CD14-positive monocyte (primary cell): ENCODE data around the gene DNAAF5. TPM values are rescaled to one million over a fixed set of nuclear protein-coding genes. Genes with fewer than 3 reads are reported as not detected.

Source experiments
- DNase-seq, 3 donors: peaks; one replicate each; pipeline ENCODE4 v3.0.0-alpha.2; 2011 to 2022
- H2AFZ ChIP-seq: 2 replicates; pipeline ENCODE4 v1.6.0; 2012; ENCODE audit warnings: mild to moderate bottlenecking, low read depth, low read length, inconsistent platforms; ENCODE audit not compliant: insufficient read depth, poor library complexity, severe bottlenecking
- H3K27ac ChIP-seq, 2 donors: 1 replicate in 1 of 2; 2 replicates in 1 of 2; pipeline ENCODE4 v1.5.1; 2012 to 2013; ENCODE audit warnings: low read length in 2 of 2, control low read depth in 1 of 2, inconsistent platforms in 1 of 2, low read depth in 1 of 2, mild to moderate bottlenecking in 1 of 2
- H3K27me3 ChIP-seq, 2 donors: one replicate each; pipeline versions ENCODE4 v1.6.0 to v1.6.1; 2011 to 2013; ENCODE audit warnings: low read length in 2 of 2; ENCODE audit not compliant: control insufficient read depth in 2 of 2, insufficient read depth in 2 of 2
- H3K36me3 ChIP-seq, 2 donors: replicated peaks in 1 of 2; 1 replicate in 1 of 2; 2 replicates in 1 of 2; pipeline versions ENCODE4 v1.5.1 to v1.6.1; 2012 to 2013; ENCODE audit warnings: low read length in 2 of 2, control low read depth in 1 of 2, inconsistent platforms in 1 of 2, mild to moderate bottlenecking in 1 of 2; ENCODE audit not compliant: insufficient read depth in 2 of 2, control insufficient read depth in 1 of 2
- H3K4me1 ChIP-seq, 2 donors: 1 replicate in 1 of 2; 2 replicates in 1 of 2; pipeline versions ENCODE4 v1.5.1 to v1.6.1; 2012 to 2013; ENCODE audit warnings: low read length in 2 of 2, control low read depth in 1 of 2, inconsistent platforms in 1 of 2, mild to moderate bottlenecking in 1 of 2, moderate library complexity in 1 of 2; ENCODE audit not compliant: insufficient read depth in 2 of 2, control insufficient read depth in 1 of 2
- H3K4me2 ChIP-seq: replicated peaks from 2 replicates; pipeline ENCODE3; 2012; ENCODE audit warnings: low read length, moderate library complexity, mild to moderate bottlenecking; ENCODE audit not compliant: poor library complexity, severe bottlenecking; ENCODE audit errors: extremely low read depth
- H3K4me3 ChIP-seq, 3 experiments: fragments of 200-600 bp in 1 of 3; sonication (generic) in 1 of 3; replicated peaks in 1 of 3; 1 replicate in 2 of 3; 2 replicates in 1 of 3; pipeline ENCODE4 v1.5.1; 2011 to 2013; ENCODE audit warnings: low read length in 3 of 3, mild to moderate bottlenecking in 3 of 3, control low read depth in 2 of 3, low read depth in 2 of 3, inconsistent platforms in 1 of 3, moderate library complexity in 1 of 3
- H3K79me2 ChIP-seq: 2 replicates; pipeline ENCODE4 v1.6.0; 2012; ENCODE audit warnings: mild to moderate bottlenecking, control low read depth, inconsistent platforms, low read length, moderate library complexity; ENCODE audit not compliant: insufficient read depth
- H3K9ac ChIP-seq: 2 replicates; pipeline ENCODE4 v1.6.0; 2017; ENCODE audit warnings: low read length, mild to moderate bottlenecking; ENCODE audit not compliant: insufficient read depth, poor library complexity, severe bottlenecking
- H3K9me3 ChIP-seq, 2 donors: replicated peaks in 1 of 2; 1 replicate in 1 of 2; 2 replicates in 1 of 2; pipeline versions ENCODE4 v1.5.1 to v1.6.1; 2012 to 2013; ENCODE audit warnings: low read length in 2 of 2, control low read depth in 1 of 2; ENCODE audit not compliant: control insufficient read depth in 1 of 2, insufficient read depth in 1 of 2
- H4K20me1 ChIP-seq: 2 replicates; pipeline ENCODE4 v1.6.0; 2012; ENCODE audit warnings: mild to moderate bottlenecking, low read length, control low read depth, moderate library complexity; ENCODE audit not compliant: insufficient read depth
- H3K27ac Mint-ChIP-seq, 7 donors: one replicate each; pipeline ENCODE4 v1.8.0; 2020; ENCODE audit warnings: mild to moderate bottlenecking in 7 of 7, mixed read lengths in 7 of 7, moderate library complexity in 6 of 7, inconsistent platforms in 2 of 7
- H3K27me3 Mint-ChIP-seq, 3 donors: one replicate each; pipeline ENCODE4 v1.8.0; 2021 to 2022; ENCODE audit warnings: low read depth in 3 of 3, mild to moderate bottlenecking in 3 of 3, mixed read lengths in 3 of 3, moderate library complexity in 3 of 3, inconsistent platforms in 1 of 3
- H3K36me3 Mint-ChIP-seq, 2 donors: one replicate each; pipeline ENCODE4 v1.8.0; 2020; ENCODE audit warnings: mixed read lengths in 2 of 2, inconsistent platforms in 1 of 2, mild to moderate bottlenecking in 1 of 2
- H3K4me1 Mint-ChIP-seq: one replicate; pipeline ENCODE4 v1.8.0; 2020; ENCODE audit warnings: mild to moderate bottlenecking, mixed read lengths
- H3K4me3 Mint-ChIP-seq, 2 donors: one replicate each; pipeline ENCODE4 v1.8.0; 2020; ENCODE audit warnings: mild to moderate bottlenecking in 2 of 2, mixed read lengths in 2 of 2, moderate library complexity in 1 of 2
- H3K9me3 Mint-ChIP-seq, 7 donors: one replicate each; pipeline ENCODE4 v1.8.0; 2020 to 2022; ENCODE audit warnings: mixed read lengths in 7 of 7, mild to moderate bottlenecking in 6 of 7, moderate library complexity in 6 of 7, inconsistent platforms in 2 of 7
- WGBS: methylation state at CpG from one replicate; pipeline ENCODE4 v1.1.5; 2013; ENCODE audit warnings: missing lambda C conversion rate; ENCODE audit not compliant: insufficient coverage; 5-methylcytosine and 5-hydroxymethylcytosine counted together
- intact Hi-C, 2 donors: fragments of 100-400 bp; cut with micrococcal nuclease; formaldehyde crosslinking; loops; one replicate each; pipeline versions ENCODE4 v1.15.0 to v1.15.1; 2023
- polyA plus RNA-seq, 3 donors: library from polyadenylated mRNA; depleted of rRNA in 1 of 3; unstranded in 2 of 3; stranded (reverse) in 1 of 3; fragments of 300-500 nt in 2 of 3; fragments of >200 nt in 1 of 3; fragmentation: Illumina TruSeq in 2 of 3; gene quantifications; 1 replicate in 2 of 3; 2 replicates in 1 of 3; pipeline ENCODE4 v1.2.3, GENCODE V29; 2012 to 2021
- TF ChIP-seq, protein P1 (sequence below): fragments of 200-600 bp; IDR thresholded peaks from one replicate; pipeline ENCODE4 v1.8.0; 2022; ENCODE audit warnings: antibody characterized with exemption, mild to moderate bottlenecking

The DNAAF5 gene
- polyA plus RNA-seq, 3 donors, result 1.2 to 9.6 (median 2.0) TPM

DNA sequence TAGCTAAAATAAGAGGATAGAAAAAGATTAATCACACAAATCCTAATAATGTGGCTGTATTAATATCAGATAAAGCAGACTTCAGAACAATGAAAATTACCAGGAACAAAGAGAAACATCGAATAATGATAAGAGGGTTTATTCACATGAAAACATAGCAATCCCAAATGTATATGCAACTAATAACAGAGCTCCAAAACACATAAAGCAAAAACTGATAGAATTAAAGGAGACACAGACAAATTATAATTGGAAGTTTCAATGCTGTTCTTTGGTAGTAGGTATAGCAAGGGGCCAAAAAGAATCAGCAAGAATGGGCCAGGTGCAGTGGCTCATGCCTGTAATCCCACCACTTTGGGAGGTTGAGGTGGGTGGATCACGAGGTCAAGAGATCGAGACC, 23.4 kb upstream of the DNAAF5 start:
- no peaks in the 10 kb centered on the region for H3K27me3 ChIP-seq
- Mint-ChIP-seq H3K9me3 (peaks cover 6 to 25% (median 12%) of the 10 kb centered on the region in 7 donors), H3K27me3 (peaks cover 0 to 6% (median 0%) of the 10 kb centered on the region in 3 donors), H3K4me3 (no peak overlapping the region), H3K4me1 (peaks cover 2% of the 10 kb centered on the region), H3K36me3 (no peaks in the 10 kb centered on the region), H3K27ac (no peak overlapping the region)
- H4K20me1 ChIP-seq, result no peaks in the 10 kb centered on the region
- intact Hi-C loops, result no loop called here
- no peaks in the 10 kb centered on the region for H3K79me2 ChIP-seq
- H3K9me3 ChIP-seq, result peaks cover 0 to 8% of the 10 kb centered on the region in 2 donors
- no peak for DNase-seq
- H3K4me2 ChIP-seq, result no peak overlapping the region
- no peak overlapping the region for H3K4me3 ChIP-seq
- no peaks in the 10 kb centered on the region for H3K4me1 ChIP-seq
- no CpG with 5 or more reads among the region's 3 CpGs for WGBS
- no peak overlapping the region for H3K9ac ChIP-seq
- TF ChIP-seq, protein P1, sequence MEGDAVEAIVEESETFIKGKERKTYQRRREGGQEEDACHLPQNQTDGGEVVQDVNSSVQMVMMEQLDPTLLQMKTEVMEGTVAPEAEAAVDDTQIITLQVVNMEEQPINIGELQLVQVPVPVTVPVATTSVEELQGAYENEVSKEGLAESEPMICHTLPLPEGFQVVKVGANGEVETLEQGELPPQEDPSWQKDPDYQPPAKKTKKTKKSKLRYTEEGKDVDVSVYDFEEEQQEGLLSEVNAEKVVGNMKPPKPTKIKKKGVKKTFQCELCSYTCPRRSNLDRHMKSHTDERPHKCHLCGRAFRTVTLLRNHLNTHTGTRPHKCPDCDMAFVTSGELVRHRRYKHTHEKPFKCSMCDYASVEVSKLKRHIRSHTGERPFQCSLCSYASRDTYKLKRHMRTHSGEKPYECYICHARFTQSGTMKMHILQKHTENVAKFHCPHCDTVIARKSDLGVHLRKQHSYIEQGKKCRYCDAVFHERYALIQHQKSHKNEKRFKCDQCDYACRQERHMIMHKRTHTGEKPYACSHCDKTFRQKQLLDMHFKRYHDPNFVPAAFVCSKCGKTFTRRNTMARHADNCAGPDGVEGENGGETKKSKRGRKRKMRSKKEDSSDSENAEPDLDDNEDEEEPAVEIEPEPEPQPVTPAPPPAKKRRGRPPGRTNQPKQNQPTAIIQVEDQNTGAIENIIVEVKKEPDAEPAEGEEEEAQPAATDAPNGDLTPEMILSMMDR, result no peak
- H2AFZ ChIP-seq, result no peak overlapping the region
- no peak overlapping the region for H3K27ac ChIP-seq
- no peaks in the 10 kb centered on the region for H3K36me3 ChIP-seq

DNA sequence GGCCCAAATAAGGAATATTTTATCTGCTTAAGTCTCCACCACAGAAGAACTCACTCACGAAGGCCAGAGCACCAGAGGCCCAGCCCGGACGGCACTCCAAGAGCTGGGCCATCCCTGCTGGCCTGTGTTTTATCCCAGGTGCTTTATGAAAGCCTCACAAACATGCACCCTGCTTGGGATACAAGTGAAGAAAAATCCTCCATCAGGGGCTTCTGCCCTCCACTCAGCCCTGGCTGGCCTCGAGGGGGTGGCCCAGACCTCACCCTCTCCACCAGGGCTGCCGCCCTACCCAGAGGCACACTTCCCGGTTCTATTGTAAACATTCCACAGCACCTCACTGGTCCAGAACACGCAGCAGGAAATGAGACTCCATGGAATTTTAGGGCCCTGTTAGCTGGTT, 19.8 kb upstream of the DNAAF5 start:
- Mint-ChIP-seq H3K36me3 (peaks cover 0 to 1% of the 10 kb centered on the region in 2 donors), H3K27ac (no peak overlapping the region), H3K4me1 (no peaks in the 10 kb centered on the region), H3K4me3 (no peak overlapping the region), H3K27me3 (peaks cover 6 to 15% (median 15%) of the 10 kb centered on the region in 3 donors), H3K9me3 (peaks cover 6 to 34% (median 14%) of the 10 kb centered on the region in 7 donors)
- H3K79me2 ChIP-seq, result no peaks in the 10 kb centered on the region
- intact Hi-C loops, result no loop called here
- TF ChIP-seq, protein P1, result no peak
- peaks cover 0 to 8% of the 10 kb centered on the region in 2 donors for H3K27me3 ChIP-seq
- H2AFZ ChIP-seq, result no peak overlapping the region
- H4K20me1 ChIP-seq, result no peaks in the 10 kb centered on the region
- peaks cover 0 to 8% of the 10 kb centered on the region in 2 donors for H3K9me3 ChIP-seq
- 100% methylated on average over 4 of the region's 7 CpGs for WGBS
- no peak for DNase-seq
- H3K9ac ChIP-seq, result no peak overlapping the region
- H3K36me3 ChIP-seq, result no peaks in the 10 kb centered on the region
- H3K27ac ChIP-seq, result no peak overlapping the region
- H3K4me1 ChIP-seq, result no peaks in the 10 kb centered on the region
- H3K4me3 ChIP-seq, result no peak overlapping the region
- no peak overlapping the region for H3K4me2 ChIP-seq
